ENCODE results near the gene PPP2R3A. TPM values are rescaled to one million over a fixed set of nuclear protein-coding genes. Genes with fewer than 3 reads are reported as not detected.

Gene PPP2R3A
- total and polyA plus RNA-seq, 5 experiments from 2014 or later = 0.35 to 1.1 (median 0.56) TPM

- Mint-ChIP-seq H3K4me3 (no peak overlapping the region), H3K36me3 (no peaks in the 10 kb centered on the region), H3K27ac (no peak overlapping the region), H3K4me1 (peaks cover 0 to 2% (median under 1%) of the 10 kb centered on the region in 4 donors), H3K27me3 (peaks cover 3 to 18% (median 9%) of the 10 kb centered on the region in 5 donors), H3K9me3 (no peaks in the 10 kb centered on the region)
- DNase-seq (no peak), ATAC-seq (no peak)
- POLR2A ChIA-PET = no interaction called here
These were observed 10.0 kb downstream of the PPP2R3A start for GRCh38 chr3:135975536-135975935.

GRCh38 chr3:135980343-135980742 lies 14.8 kb downstream of the PPP2R3A start:
- DNase-seq = no peak
- no peaks in the 10 kb centered on the region for H3K4me1 Mint-ChIP-seq
- H3K27me3 Mint-ChIP-seq = peaks cover 6 to 19% (median 13%) of the 10 kb centered on the region in 5 donors
- no peak for ATAC-seq
- H3K9me3 Mint-ChIP-seq = no peaks in the 10 kb centered on the region
- POLR2A ChIA-PET = no interaction called here
- no peak overlapping the region for H3K4me3 Mint-ChIP-seq
- H3K27ac Mint-ChIP-seq = no peak overlapping the region
- H3K36me3 Mint-ChIP-seq = no peaks in the 10 kb centered on the region

GRCh38 chr3:135981701-135982403 lies 16.3 kb downstream of the PPP2R3A start:
- H3K4me1 Mint-ChIP-seq = no peaks in the 10 kb centered on the region
- POLR2A ChIA-PET = no interaction called here
- H3K9me3 Mint-ChIP-seq = no peaks in the 10 kb centered on the region
- no peak for DNase-seq
- H3K36me3 Mint-ChIP-seq = no peaks in the 10 kb centered on the region
- H3K27me3 Mint-ChIP-seq = peaks cover 6 to 19% (median 11%) of the 10 kb centered on the region in 5 donors
- H3K4me3 Mint-ChIP-seq = no peak overlapping the region
- no peak for ATAC-seq
- H3K27ac Mint-ChIP-seq = no peak overlapping the region

GRCh38 chr3:135982404-135982761 lies 16.9 kb downstream of the PPP2R3A start:
- Mint-ChIP-seq H3K27me3 (peaks cover 6 to 19% (median 11%) of the 10 kb centered on the region in 5 donors), H3K27ac (no peak overlapping the region), H3K36me3 (no peaks in the 10 kb centered on the region), H3K4me1 (no peaks in the 10 kb centered on the region), H3K4me3 (no peak overlapping the region), H3K9me3 (no peaks in the 10 kb centered on the region)
- POLR2A ChIA-PET = no interaction called here
- ATAC-seq = no peak
- no peak for DNase-seq

GRCh38 chr3:135982922-135983581 lies 17.5 kb downstream of the PPP2R3A start:
- Mint-ChIP-seq H3K27me3 (peaks cover 6 to 19% (median 11%) of the 10 kb centered on the region in 5 donors), H3K4me1 (no peaks in the 10 kb centered on the region), H3K4me3 (no peak overlapping the region), H3K9me3 (no peaks in the 10 kb centered on the region), H3K27ac (no peak overlapping the region), H3K36me3 (no peaks in the 10 kb centered on the region)
- ATAC-seq (no peak), DNase-seq (no peak)
- POLR2A ChIA-PET = no interaction called here

- Mint-ChIP-seq H3K27ac (no peak overlapping the region), H3K27me3 (peaks cover 0 to 17% (median 9%) of the 10 kb centered on the region in 5 donors), H3K36me3 (no peaks in the 10 kb centered on the region), H3K9me3 (no peaks in the 10 kb centered on the region), H3K4me1 (peaks cover 0 to 6% (median under 1%) of the 10 kb centered on the region in 4 donors), H3K4me3 (no peak overlapping the region)
- no peak for DNase-seq
- POLR2A ChIA-PET = no interaction called here
- no peak for ATAC-seq
These were observed 22.1 kb downstream of the PPP2R3A start for GRCh38 chr3:135987661-135988060.

- H3K4me3 Mint-ChIP-seq = no peak overlapping the region
- H3K9me3 Mint-ChIP-seq = peaks cover 0 to 2% (median 0%) of the 10 kb centered on the region in 9 donors
- POLR2A ChIA-PET = no interaction called here
- H3K36me3 Mint-ChIP-seq = no peaks in the 10 kb centered on the region
- peaks cover 0 to 8% (median 6%) of the 10 kb centered on the region in 5 donors for H3K27me3 Mint-ChIP-seq
- no peak overlapping the region for H3K27ac Mint-ChIP-seq
- ATAC-seq = no peak
- DNase-seq = no peak
- H3K4me1 Mint-ChIP-seq = peaks cover 0 to 6% (median under 1%) of the 10 kb centered on the region in 4 donors
These were observed 23.7 kb downstream of the PPP2R3A start for GRCh38 chr3:135989242-135989641.

GRCh38 chr3:135990903-135991302 lies 25.4 kb downstream of the PPP2R3A start:
- no peaks in the 10 kb centered on the region for H3K36me3 Mint-ChIP-seq
- POLR2A ChIA-PET = no interaction called here
- peaks cover 0 to 2% (median 0%) of the 10 kb centered on the region in 9 donors for H3K9me3 Mint-ChIP-seq
- DNase-seq (no peak), ATAC-seq (no peak)
- peaks cover 0 to 6% (median under 1%) of the 10 kb centered on the region in 4 donors for H3K4me1 Mint-ChIP-seq
- no peak overlapping the region for H3K4me3 Mint-ChIP-seq
- H3K27ac Mint-ChIP-seq = no peak overlapping the region
- H3K27me3 Mint-ChIP-seq = peaks cover 0 to 8% (median 6%) of the 10 kb centered on the region in 5 donors

- Mint-ChIP-seq H3K27ac (no peak overlapping the region), H3K4me3 (no peak overlapping the region), H3K4me1 (peaks cover 0 to 6% (median under 1%) of the 10 kb centered on the region in 4 donors), H3K27me3 (peaks cover 0 to 8% (median 6%) of the 10 kb centered on the region in 5 donors), H3K9me3 (peaks cover 0 to 2% (median 0%) of the 10 kb centered on the region in 9 donors), H3K36me3 (no peaks in the 10 kb centered on the region)
- DNase-seq (no peak), ATAC-seq (no peak)
- POLR2A ChIA-PET = no interaction called here
These were observed 26.1 kb downstream of the PPP2R3A start for GRCh38 chr3:135991621-135992020.

- POLR2A ChIA-PET = no interaction called here
- peaks cover 0 to 6% (median under 1%) of the 10 kb centered on the region in 4 donors for H3K4me1 Mint-ChIP-seq
- DNase-seq = no peak
- no peak overlapping the region for H3K4me3 Mint-ChIP-seq
- peaks cover 0 to 2% (median 0%) of the 10 kb centered on the region in 9 donors for H3K9me3 Mint-ChIP-seq
- ATAC-seq = no peak
- H3K27me3 Mint-ChIP-seq = peaks cover 0 to 8% (median 6%) of the 10 kb centered on the region in 5 donors
- no peaks in the 10 kb centered on the region for H3K36me3 Mint-ChIP-seq
- H3K27ac Mint-ChIP-seq = no peak overlapping the region
These were observed 26.5 kb downstream of the PPP2R3A start for GRCh38 chr3:135992072-135992471.

- H3K9me3 Mint-ChIP-seq = peaks cover 0 to 2% (median 0%) of the 10 kb centered on the region in 9 donors
- POLR2A ChIA-PET = no interaction called here
- no peak for ATAC-seq
- H3K36me3 Mint-ChIP-seq = no peaks in the 10 kb centered on the region
- peaks cover 0 to 6% (median under 1%) of the 10 kb centered on the region in 4 donors for H3K4me1 Mint-ChIP-seq
- H3K4me3 Mint-ChIP-seq = no peak overlapping the region
- no peak for DNase-seq
- peaks cover under 1 to 12% (median 7%) of the 10 kb centered on the region in 5 donors for H3K27me3 Mint-ChIP-seq
- no peak overlapping the region for H3K27ac Mint-ChIP-seq
These were observed 29.3 kb downstream of the PPP2R3A start for GRCh38 chr3:135994708-135995337.

GRCh38 chr3:135995766-135996165 lies 30.2 kb downstream of the PPP2R3A start:
- DNase-seq = no peak
- H3K27me3 Mint-ChIP-seq = peaks cover 6 to 21% (median 15%) of the 10 kb centered on the region in 5 donors
- no peaks in the 10 kb centered on the region for H3K36me3 Mint-ChIP-seq
- H3K27ac Mint-ChIP-seq = no peak overlapping the region
- H3K4me1 Mint-ChIP-seq = peaks cover 0 to 6% (median under 1%) of the 10 kb centered on the region in 4 donors
- ATAC-seq = no peak
- H3K4me3 Mint-ChIP-seq = no peak overlapping the region
- H3K9me3 Mint-ChIP-seq = peaks cover 0 to 2% (median 0%) of the 10 kb centered on the region in 9 donors
- POLR2A ChIA-PET = no interaction called here

All from naive thymus-derived CD8-positive, alpha-beta T cell (primary cell).